ENCODE measurements around the gene TRIP6. TPM values are rescaled to one million over a fixed set of nuclear protein-coding genes. Genes with fewer than 3 reads are reported as not detected.
"Not testable (repeated sequence)": the region's sequence is repeated elsewhere in the genome, so short reads cannot be mapped to it uniquely, and the experiment has no call there.

The TRIP6 gene
- total RNA-seq, 1 donor from 2014 or later, result 78.9 TPM

- Mint-ChIP-seq H3K4me3 (no peak overlapping the region), H3K27me3 (peaks cover 19% of the 10 kb centered on the region), H3K4me1 (ENCODE audit: unreplicated experiment) (no peaks in the 10 kb centered on the region), H3K36me3 (no peaks in the 10 kb centered on the region), H3K9me3 (no peaks in the 10 kb centered on the region), H3K27ac (no peak overlapping the region)
- TF ChIP-seq, protein P1, sequence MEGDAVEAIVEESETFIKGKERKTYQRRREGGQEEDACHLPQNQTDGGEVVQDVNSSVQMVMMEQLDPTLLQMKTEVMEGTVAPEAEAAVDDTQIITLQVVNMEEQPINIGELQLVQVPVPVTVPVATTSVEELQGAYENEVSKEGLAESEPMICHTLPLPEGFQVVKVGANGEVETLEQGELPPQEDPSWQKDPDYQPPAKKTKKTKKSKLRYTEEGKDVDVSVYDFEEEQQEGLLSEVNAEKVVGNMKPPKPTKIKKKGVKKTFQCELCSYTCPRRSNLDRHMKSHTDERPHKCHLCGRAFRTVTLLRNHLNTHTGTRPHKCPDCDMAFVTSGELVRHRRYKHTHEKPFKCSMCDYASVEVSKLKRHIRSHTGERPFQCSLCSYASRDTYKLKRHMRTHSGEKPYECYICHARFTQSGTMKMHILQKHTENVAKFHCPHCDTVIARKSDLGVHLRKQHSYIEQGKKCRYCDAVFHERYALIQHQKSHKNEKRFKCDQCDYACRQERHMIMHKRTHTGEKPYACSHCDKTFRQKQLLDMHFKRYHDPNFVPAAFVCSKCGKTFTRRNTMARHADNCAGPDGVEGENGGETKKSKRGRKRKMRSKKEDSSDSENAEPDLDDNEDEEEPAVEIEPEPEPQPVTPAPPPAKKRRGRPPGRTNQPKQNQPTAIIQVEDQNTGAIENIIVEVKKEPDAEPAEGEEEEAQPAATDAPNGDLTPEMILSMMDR (conservative IDR thresholded peaks at IDR 0.05), result no peak
- DNase-seq (ENCODE audit: extremely low spot score, unreplicated experiment), result no peak
These were observed 35.5 kb downstream of the TRIP6 start for GRCh38 chr7:100902638-100903037.

DNA sequence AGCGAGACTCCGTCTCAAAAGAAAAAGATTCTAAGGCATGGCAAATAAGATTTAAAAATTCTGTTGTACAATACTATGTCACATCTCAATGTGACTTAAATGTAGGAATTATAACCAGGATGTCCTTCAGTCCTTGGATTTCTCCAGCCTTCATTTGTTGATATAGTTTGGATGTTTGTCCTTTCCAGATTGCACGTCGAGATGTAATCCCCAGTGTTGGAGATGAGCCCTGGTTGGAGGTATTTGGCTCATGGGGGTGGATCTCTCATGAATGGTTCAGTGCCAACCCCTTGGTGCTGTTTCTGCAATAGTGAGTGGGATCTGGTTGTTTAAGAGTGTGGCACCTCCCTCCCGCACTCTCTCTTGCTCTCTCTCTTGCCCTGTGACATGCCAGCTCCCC lies 41.3 kb downstream of the TRIP6 start:
- Mint-ChIP-seq H3K27me3 (no peaks in the 10 kb centered on the region), H3K4me3 (no peak overlapping the region), H3K36me3 (no peaks in the 10 kb centered on the region), H3K4me1 (ENCODE audit: unreplicated experiment) (no peaks in the 10 kb centered on the region), H3K9me3 (no peaks in the 10 kb centered on the region), H3K27ac (no peak overlapping the region)
- TF ChIP-seq, protein P1 (conservative IDR thresholded peaks at IDR 0.05), result no peak
- DNase-seq (ENCODE audit: extremely low spot score, unreplicated experiment), result no peak

DNA sequence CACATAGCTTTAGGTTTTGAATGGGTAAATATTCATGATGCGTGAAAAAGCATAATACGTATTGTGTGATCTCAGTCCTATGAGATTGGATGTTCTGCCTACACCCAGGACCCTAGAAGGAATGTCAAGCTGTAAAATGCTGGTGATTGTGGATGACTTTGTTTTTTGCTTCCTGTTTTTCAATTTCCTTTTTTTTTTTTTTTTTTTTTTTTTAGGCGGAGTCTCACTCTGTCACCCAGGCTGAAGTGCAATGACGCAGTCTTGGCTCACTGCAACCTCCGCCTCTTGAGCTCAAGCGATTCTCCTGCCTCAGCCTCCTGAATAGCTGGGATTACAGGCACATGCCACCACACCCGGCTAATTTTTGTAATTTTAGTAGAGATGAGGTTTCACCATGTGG lies 43.3 kb downstream of the TRIP6 start:
- H3K27ac Mint-ChIP-seq; H3K4me1 Mint-ChIP-seq (ENCODE audit: unreplicated experiment); DNase-seq (ENCODE audit: extremely low spot score, unreplicated experiment); H3K4me3 Mint-ChIP-seq; H3K36me3 Mint-ChIP-seq; H3K9me3 Mint-ChIP-seq; H3K27me3 Mint-ChIP-seq: not testable (repeated sequence)

DNA sequence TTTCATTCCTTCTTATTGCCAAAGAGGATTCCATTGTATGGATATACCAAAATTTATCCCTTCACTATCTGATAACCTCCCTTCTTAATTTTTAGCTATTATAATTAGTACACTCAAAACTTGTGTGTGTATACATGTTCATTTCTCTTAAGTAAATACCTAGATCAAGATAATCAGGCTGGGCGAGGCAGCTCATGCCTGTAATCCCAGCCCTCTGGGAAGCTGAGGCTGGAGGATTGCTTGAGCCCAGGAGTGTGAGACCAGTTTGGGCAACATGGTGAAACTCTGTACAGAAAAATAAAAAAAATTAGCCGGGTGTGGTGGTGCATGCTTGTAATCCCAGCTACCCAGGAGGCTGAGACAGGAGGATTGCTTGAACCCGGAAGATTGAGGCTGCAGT lies 44.3 kb downstream of the TRIP6 start:
- H3K4me1 Mint-ChIP-seq (ENCODE audit: unreplicated experiment), result no peaks in the 10 kb centered on the region
- no peak for DNase-seq (ENCODE audit: extremely low spot score, unreplicated experiment)
- no peak overlapping the region for H3K27ac Mint-ChIP-seq
- no peaks in the 10 kb centered on the region for H3K36me3 Mint-ChIP-seq
- no peak overlapping the region for H3K4me3 Mint-ChIP-seq
- H3K9me3 Mint-ChIP-seq, result no peaks in the 10 kb centered on the region
- H3K27me3 Mint-ChIP-seq, result no peaks in the 10 kb centered on the region
- TF ChIP-seq, protein P1 (conservative IDR thresholded peaks at IDR 0.05), result no peak

DNA sequence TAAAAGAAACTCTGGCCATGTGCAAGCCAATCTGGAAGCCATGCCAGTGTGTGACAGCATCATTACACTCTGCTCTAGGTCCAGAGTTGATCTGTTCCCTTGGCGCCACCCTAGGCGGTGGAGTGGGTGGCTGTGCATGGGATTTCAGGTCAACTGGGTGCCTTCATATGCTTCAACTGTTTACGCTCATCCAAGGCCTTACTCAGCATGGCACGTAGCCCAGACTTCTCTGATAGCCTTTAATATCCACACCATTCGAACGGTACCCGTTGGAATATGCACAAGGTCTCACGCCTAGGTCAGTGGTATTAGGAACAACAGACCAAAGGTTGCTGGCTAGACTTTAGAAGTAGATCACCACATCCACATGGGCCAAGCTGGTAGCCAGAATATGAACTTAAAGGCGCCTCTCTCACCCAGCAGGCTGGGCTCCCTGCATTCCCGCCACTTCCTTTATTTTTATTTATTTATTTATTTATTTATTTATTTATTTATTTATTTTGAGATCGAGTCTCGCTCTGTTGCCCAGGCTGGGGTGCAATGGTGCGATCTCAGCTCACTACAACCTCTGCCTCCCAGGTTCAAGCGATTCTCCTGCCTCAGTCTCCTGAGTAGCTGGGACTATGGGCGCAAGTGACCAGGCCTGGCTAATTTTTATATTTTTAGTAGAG lies 47.2 kb downstream of the TRIP6 start:
- Mint-ChIP-seq H3K4me3 (no peak overlapping the region), H3K27ac (no peak overlapping the region)
- TF ChIP-seq, protein P1 (conservative IDR thresholded peaks at IDR 0.05), result no peak

DNA sequence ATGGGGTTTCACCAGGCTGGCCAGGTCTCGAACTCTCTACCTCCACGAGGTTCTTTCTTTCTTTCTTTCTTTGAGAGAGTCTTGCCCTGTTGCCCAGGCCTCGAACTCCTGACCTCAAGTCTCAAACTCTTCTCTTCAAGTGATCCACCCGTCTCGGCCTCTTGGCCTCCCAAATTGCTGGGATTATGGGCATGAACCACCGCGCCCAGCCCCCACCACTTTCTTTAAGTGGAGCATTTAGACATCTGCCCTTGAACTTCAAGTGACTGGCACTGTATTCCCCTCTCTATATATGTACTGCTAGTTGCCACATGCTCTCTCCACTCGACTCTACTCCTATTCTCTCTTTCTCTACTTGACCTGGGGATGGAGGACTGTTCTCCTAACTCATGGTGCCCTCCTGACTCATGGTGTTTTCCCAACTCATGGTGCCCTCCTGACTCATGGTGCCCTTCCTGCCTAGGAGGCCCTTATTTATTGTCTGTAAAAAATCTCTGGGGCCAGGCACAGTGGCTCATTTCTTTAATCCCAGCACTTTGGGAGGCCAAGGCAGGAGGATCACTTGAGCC lies 47.8 kb downstream of the TRIP6 start:
- no peak overlapping the region for H3K4me3 Mint-ChIP-seq
- no peak overlapping the region for H3K27ac Mint-ChIP-seq
- peaks cover 4% of the 10 kb centered on the region for H3K27me3 Mint-ChIP-seq
- TF ChIP-seq, protein P1 (conservative IDR thresholded peaks at IDR 0.05), result no peak
- no peaks in the 10 kb centered on the region for H3K9me3 Mint-ChIP-seq
- no peaks in the 10 kb centered on the region for H3K4me1 Mint-ChIP-seq (ENCODE audit: unreplicated experiment)
- no peaks in the 10 kb centered on the region for H3K36me3 Mint-ChIP-seq
- no peak for DNase-seq (ENCODE audit: extremely low spot score, unreplicated experiment)

More for the DNA sequence above, 47.2 kb downstream of the TRIP6 start:
- DNase-seq (ENCODE audit: extremely low spot score, unreplicated experiment), result no peak
- Mint-ChIP-seq H3K36me3 (no peaks in the 10 kb centered on the region), H3K9me3 (no peaks in the 10 kb centered on the region), H3K4me1 (ENCODE audit: unreplicated experiment) (no peaks in the 10 kb centered on the region), H3K27me3 (no peaks in the 10 kb centered on the region)

GRCh38 chr7:100919335-100919734 lies 52.1 kb downstream of the TRIP6 start:
- not testable (repeated sequence) for H3K9me3 Mint-ChIP-seq; DNase-seq (ENCODE audit: extremely low spot score, unreplicated experiment); H3K27ac Mint-ChIP-seq; H3K4me3 Mint-ChIP-seq; H3K4me1 Mint-ChIP-seq (ENCODE audit: unreplicated experiment); H3K36me3 Mint-ChIP-seq
- H3K27me3 Mint-ChIP-seq, result peaks cover 28% of the 10 kb centered on the region

DNA sequence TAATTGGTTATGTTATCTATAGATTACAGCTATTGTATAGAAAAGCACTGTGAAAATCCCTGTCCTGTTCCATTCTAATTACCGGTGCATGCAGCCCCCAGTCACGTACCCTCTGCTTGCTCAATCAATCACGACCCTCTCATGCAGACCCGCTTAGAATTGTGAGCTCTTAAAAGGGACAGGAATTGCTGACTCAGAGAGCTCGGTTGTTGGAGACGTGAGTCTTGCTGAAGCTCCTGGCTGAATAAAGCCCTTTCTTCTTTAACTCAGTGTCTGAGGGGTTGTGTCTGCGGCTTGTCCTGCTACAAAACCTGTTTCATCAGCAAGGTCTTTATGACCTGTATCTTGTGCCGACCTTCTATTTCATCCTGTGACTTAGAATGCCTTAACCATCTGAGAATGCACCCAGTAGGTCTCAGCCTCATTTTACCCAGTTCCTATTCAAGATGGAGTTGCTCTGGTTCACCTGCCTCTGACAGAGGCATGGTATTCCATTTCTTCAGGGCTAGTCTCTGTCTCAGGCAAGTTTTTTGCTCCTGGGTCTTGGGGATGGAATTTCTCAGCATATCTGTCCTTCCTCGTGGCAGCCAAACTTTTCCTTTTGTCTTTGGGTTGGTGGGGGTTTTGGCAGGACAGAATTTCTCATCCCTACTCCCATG lies 52.7 kb downstream of the TRIP6 start:
- not testable (repeated sequence) for H3K4me3 Mint-ChIP-seq; H3K4me1 Mint-ChIP-seq (ENCODE audit: unreplicated experiment); H3K9me3 Mint-ChIP-seq; DNase-seq (ENCODE audit: extremely low spot score, unreplicated experiment); H3K36me3 Mint-ChIP-seq; H3K27ac Mint-ChIP-seq
- H3K27me3 Mint-ChIP-seq, result peaks cover 28% of the 10 kb centered on the region

Data from type B pancreatic cell (in vitro differentiated cells).